K562 (cell line): ENCODE data around the gene PSMA5. TPM values are rescaled to one million over a fixed set of nuclear protein-coding genes. Genes with fewer than 3 reads are reported as not detected.

Source experiments
- ATF7 ChIP-seq: fragments of 450-650 bp; IDR thresholded peaks from 2 replicates; pipeline ENCODE4 v1.7.1; 2014; ENCODE audit warnings: mild to moderate bottlenecking, moderate library complexity
- BDP1 ChIP-seq: IDR thresholded peaks from 3 replicates; pipeline ENCODE4 v1.6.1; 2011; ENCODE audit not compliant: insufficient read length, insufficient read depth
- CC2D1A ChIP-seq: fragments of 450-650 bp; IDR thresholded peaks from 2 replicates; pipeline ENCODE4 v1.6.1; 2017; ENCODE audit warnings: mild to moderate bottlenecking
- CSDE1 ChIP-seq, 2 experiments: fragments of 450-650 bp; IDR thresholded peaks; 2 replicates each; pipeline ENCODE4 v1.6.1; 2016; ENCODE audit warnings: mild to moderate bottlenecking in 1 of 2
- HNRNPLL ChIP-seq: fragments of 200-400 bp; formaldehyde crosslinking; IDR thresholded peaks from 2 replicates; pipeline ENCODE4 v1.6.1; 2017; ENCODE audit warnings: low read length, low read depth, mild to moderate bottlenecking; ENCODE audit not compliant: poor library complexity, severe bottlenecking
- KLF13 ChIP-seq: fragments of 450-650 bp; IDR thresholded peaks from 2 replicates; pipeline ENCODE4 v1.6.1; 2016; ENCODE audit warnings: missing genetic modification characterization, low read depth, mild to moderate bottlenecking, missing compliant biosample characterization, moderate library complexity, borderline replicate concordance
- NCOA1 ChIP-seq: fragments of 450-650 bp; IDR thresholded peaks from 2 replicates; pipeline ENCODE4 v1.6.1; 2016; ENCODE audit warnings: low read depth
- POLR2H ChIP-seq: IDR thresholded peaks from 2 replicates; pipeline ENCODE4 v1.6.1; 2016; ENCODE audit warnings: missing genetic modification characterization, low read depth, mild to moderate bottlenecking, control low read depth, missing compliant biosample characterization, moderate library complexity
- RB1 ChIP-seq: fragments of 450-650 bp; IDR thresholded peaks from 2 replicates; pipeline ENCODE4 v1.6.1; 2017; ENCODE audit warnings: low read depth, mild to moderate bottlenecking
- SLC30A9 ChIP-seq: fragments of 250-450 bp; sonication (Bioruptor Pico); IDR thresholded peaks from 2 replicates; pipeline ENCODE4 v1.8.0; 2022; ENCODE audit warnings: mild to moderate bottlenecking, moderate library complexity
- SMAD3 ChIP-seq: fragments of 450-650 bp; formaldehyde crosslinking; conservative IDR thresholded peaks from 2 replicates; pipeline ENCODE4 v1.4.0; 2020; ENCODE audit warnings: mild to moderate bottlenecking
- SMAD4 ChIP-seq: fragments of 250-450 bp; sonication (Bioruptor Pico); conservative IDR thresholded peaks from 2 replicates; pipeline ENCODE4 v1.8.0; 2021; ENCODE audit warnings: inconsistent platforms, mild to moderate bottlenecking, moderate library complexity
- ZC3H4 ChIP-seq: sonication (generic); formaldehyde crosslinking; IDR thresholded peaks from 2 replicates; pipeline ENCODE4 v1.9.0; 2021; ENCODE audit warnings: missing genetic modification reagents, borderline replicate concordance
- ZKSCAN8 ChIP-seq: fragments of 200-800 bp; sonication (Bioruptor generic); IDR thresholded peaks from 2 replicates; pipeline ENCODE4 v1.6.1; 2016; ENCODE audit warnings: missing genetic modification characterization, missing compliant biosample characterization
- polyA plus RNA-seq, 8 experiments: library from polyadenylated mRNA; depleted of rRNA in 4 of 8; stranded (reverse) in 5 of 8; unstranded in 3 of 8; fragments of >200 nt; fragmentation: Nextera tagmentation in 2 of 8; fragmentation: Illumina TruSeq in 1 of 8; extraction: Ambion mirVana in 2 of 8; extraction: Trizol in 1 of 8; gene quantifications; 2 replicates each; pipeline versions ENCODE4 v1.2.1 to v1.2.3, GENCODE V29; 2011 to 2014; ENCODE audit warnings: inconsistent platforms in 1 of 8, missing spikeins in 1 of 8
- total RNA-seq, 7 experiments: library from RNA; depleted of rRNA in 6 of 7; stranded (reverse); fragments of >200 nt in 6 of 7; fragmentation: Illumina TruSeq in 2 of 7; extraction: Trizol in 2 of 7; gene quantifications; 2 replicates each; pipeline versions ENCODE4 v1.2.1 to v1.2.3, GENCODE V29; 2011 to 2021; ENCODE audit warnings: low replicate concordance in 1 of 7
- TF ChIP-seq, protein P1 (sequence below): sonication (generic); formaldehyde crosslinking; IDR thresholded peaks from 2 replicates; pipeline ENCODE4 v1.8.1; 2023; ENCODE audit warnings: mild to moderate bottlenecking, missing genetic modification reagents
- TF ChIP-seq, protein P2 (sequence below), 2 experiments: fragments of 450-650 bp; conservative IDR thresholded peaks; 2 replicates each; pipeline ENCODE4 v1.6.1; 2017; ENCODE audit warnings: mild to moderate bottlenecking in 2 of 2, moderate library complexity in 2 of 2
- TF ChIP-seq, protein P3 (sequence below): fragments of 450-650 bp; IDR thresholded peaks from 2 replicates; pipeline ENCODE4 v1.6.1; 2016
- TF ChIP-seq, protein P4 (sequence below): IDR thresholded peaks from 2 replicates; pipeline ENCODE4 v1.6.1; 2011; ENCODE audit warnings: borderline replicate concordance, low read depth, mild to moderate bottlenecking, moderate library complexity, low read length; ENCODE audit not compliant: insufficient read depth, poor library complexity, severe bottlenecking

Gene PSMA5
- total and polyA plus RNA-seq, 9 of the 15 experiments (the other 6 are each of a cell fraction or from before 2014, with no cell fraction given) = 82.6 to 542 (median 287) TPM

DNA sequence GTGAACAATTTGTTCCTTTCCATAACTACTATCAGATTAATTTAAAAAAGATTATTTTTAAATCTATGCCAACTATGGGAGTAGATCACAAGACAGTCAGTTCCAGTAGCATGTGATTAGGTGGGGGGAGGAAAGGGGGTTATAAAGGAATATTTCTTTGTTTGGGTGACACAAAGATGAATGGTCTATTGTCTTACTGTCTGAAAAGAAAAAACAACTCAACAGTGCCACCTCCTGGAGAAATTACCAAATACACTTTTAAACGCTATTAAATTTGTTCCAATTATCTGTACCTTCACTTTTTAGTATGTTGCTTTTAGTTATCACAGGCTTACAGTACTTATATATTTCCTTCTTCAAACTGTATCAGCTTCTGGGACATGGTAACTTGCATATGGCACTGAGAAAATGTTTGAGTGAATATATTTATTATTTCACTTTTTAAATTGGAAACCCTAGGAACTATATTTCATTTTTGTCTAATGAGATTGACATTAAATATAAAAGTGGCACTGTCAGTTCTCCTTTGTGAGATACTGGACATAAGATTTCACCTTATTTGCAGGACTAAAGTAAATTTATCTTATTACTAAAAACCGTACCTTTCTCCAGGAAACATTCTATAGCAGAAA, 26.8 kb downstream of the PSMA5 start (continued):
- TF ChIP-seq RB1 (0 out of 2 replicates have a peak, but pooled peaks have one; percentile 38), NCOA1 (no peak), BDP1 (no peak), ZKSCAN8 (CRISPR knock-in tag) (no peak), ZC3H4 (CRISPR knock-in tag) (no peak), HNRNPLL (no peak), POLR2H (tag) (peak; percentile 71), CC2D1A (peak; percentile 46), SLC30A9 (CRISPR knock-in tag) (no peak), SMAD3 (0 out of 2 replicates have a peak, but pooled peaks have one; percentile 41), SMAD4 (CRISPR knock-in tag) (0 out of 2 replicates have a peak, but pooled peaks have one; percentile 37), KLF13 (tag) (no peak), CSDE1 (IDR thresholded peaks at IDR 0.05) (no peak), ATF7 (no peak)
- TF ChIP-seq, protein P1, sequence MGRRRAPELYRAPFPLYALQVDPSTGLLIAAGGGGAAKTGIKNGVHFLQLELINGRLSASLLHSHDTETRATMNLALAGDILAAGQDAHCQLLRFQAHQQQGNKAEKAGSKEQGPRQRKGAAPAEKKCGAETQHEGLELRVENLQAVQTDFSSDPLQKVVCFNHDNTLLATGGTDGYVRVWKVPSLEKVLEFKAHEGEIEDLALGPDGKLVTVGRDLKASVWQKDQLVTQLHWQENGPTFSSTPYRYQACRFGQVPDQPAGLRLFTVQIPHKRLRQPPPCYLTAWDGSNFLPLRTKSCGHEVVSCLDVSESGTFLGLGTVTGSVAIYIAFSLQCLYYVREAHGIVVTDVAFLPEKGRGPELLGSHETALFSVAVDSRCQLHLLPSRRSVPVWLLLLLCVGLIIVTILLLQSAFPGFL (CRISPR knock-in tag) = no peak
- TF ChIP-seq, protein P2, sequence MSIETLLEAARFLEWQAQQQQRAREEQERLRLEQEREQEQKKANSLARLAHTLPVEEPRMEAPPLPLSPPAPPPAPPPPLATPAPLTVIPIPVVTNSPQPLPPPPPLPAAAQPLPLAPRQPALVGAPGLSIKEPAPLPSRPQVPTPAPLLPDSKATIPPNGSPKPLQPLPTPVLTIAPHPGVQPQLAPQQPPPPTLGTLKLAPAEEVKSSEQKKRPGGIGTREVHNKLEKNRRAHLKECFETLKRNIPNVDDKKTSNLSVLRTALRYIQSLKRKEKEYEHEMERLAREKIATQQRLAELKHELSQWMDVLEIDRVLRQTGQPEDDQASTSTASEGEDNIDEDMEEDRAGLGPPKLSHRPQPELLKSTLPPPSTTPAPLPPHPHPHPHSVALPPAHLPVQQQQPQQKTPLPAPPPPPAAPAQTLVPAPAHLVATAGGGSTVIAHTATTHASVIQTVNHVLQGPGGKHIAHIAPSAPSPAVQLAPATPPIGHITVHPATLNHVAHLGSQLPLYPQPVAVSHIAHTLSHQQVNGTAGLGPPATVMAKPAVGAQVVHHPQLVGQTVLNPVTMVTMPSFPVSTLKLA (conservative IDR thresholded peaks at IDR 0.05) = peak in 1 of 2 experiments; percentile 48; a peak in 1 of 4 replicates
- TF ChIP-seq, protein P3, sequence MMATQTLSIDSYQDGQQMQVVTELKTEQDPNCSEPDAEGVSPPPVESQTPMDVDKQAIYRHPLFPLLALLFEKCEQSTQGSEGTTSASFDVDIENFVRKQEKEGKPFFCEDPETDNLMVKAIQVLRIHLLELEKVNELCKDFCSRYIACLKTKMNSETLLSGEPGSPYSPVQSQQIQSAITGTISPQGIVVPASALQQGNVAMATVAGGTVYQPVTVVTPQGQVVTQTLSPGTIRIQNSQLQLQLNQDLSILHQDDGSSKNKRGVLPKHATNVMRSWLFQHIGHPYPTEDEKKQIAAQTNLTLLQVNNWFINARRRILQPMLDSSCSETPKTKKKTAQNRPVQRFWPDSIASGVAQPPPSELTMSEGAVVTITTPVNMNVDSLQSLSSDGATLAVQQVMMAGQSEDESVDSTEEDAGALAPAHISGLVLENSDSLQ = peak; percentile 94
- TF ChIP-seq, protein P4, sequence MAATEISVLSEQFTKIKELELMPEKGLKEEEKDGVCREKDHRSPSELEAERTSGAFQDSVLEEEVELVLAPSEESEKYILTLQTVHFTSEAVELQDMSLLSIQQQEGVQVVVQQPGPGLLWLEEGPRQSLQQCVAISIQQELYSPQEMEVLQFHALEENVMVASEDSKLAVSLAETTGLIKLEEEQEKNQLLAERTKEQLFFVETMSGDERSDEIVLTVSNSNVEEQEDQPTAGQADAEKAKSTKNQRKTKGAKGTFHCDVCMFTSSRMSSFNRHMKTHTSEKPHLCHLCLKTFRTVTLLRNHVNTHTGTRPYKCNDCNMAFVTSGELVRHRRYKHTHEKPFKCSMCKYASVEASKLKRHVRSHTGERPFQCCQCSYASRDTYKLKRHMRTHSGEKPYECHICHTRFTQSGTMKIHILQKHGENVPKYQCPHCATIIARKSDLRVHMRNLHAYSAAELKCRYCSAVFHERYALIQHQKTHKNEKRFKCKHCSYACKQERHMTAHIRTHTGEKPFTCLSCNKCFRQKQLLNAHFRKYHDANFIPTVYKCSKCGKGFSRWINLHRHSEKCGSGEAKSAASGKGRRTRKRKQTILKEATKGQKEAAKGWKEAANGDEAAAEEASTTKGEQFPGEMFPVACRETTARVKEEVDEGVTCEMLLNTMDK = no peak
